Suprapubic skin (tissue), 4 donors: ENCODE measurements around the gene FOXO3.

Experiments used
- CTCF ChIP-seq, 2 donors: fragments of 200-600 bp in 1 of 2; fragments of 450-650 bp in 1 of 2; sonication (generic) in 1 of 2; IDR thresholded peaks; one replicate each; pipeline ENCODE4 v1.5.1; 2016 to 2019; ENCODE audit warnings: antibody characterized with exemption in 2 of 2, mild to moderate bottlenecking in 1 of 2, moderate library complexity in 1 of 2
- POLR2A ChIP-seq, 2 donors: fragments of 450-650 bp; IDR thresholded peaks; one replicate each; pipeline ENCODE4 v1.6.1; 2017; ENCODE audit warnings: antibody characterized with exemption in 2 of 2, mild to moderate bottlenecking in 2 of 2, moderate library complexity in 2 of 2
- POLR2AphosphoS5 ChIP-seq, 3 donors: sonication (generic); formaldehyde crosslinking; IDR thresholded peaks; one replicate each; pipeline ENCODE4 v1.6.1; 2017; ENCODE audit warnings: antibody characterized with exemption in 3 of 3

DNA sequence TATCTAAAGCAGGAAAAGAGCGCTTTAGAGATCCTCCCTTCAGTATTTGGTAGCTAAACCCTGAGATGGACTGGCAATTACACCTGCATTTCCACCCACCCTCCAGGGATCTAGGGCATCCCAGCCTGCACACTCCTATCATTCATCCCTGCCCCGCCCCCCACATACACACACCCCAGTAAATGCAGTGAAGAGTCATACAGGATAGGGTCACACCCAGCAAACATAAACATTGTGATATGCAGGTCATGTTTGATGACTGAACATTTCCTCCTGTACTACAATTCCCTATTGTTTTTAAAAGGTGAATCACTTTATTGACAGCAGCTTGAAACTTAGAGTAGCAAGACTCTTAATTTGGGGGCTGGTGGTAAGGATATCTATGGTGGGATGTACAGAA is 112.9 kb downstream of the FOXO3 start:
- TF ChIP-seq CTCF (IDR thresholded peaks at IDR 0.05) (no peak), POLR2A (IDR thresholded peaks at IDR 0.05) (no peak), POLR2AphosphoS5 (IDR thresholded peaks at IDR 0.05) (no peak)
